Ishikawa (cell line): ENCODE data around the gene PARP2.

ENCODE experiments used
- CREB1 ChIP-seq: IDR thresholded peaks from 2 replicates; pipeline ENCODE4 v1.6.1; 2012; ENCODE audit warnings: low read depth
- EGR1 ChIP-seq: IDR thresholded peaks from 2 replicates; pipeline ENCODE4 v1.6.1; 2012
- EP300 ChIP-seq: IDR thresholded peaks from 2 replicates; pipeline ENCODE4 v1.6.1; 2012; ENCODE audit warnings: borderline replicate concordance
- FOXM1 ChIP-seq: IDR thresholded peaks from 2 replicates; pipeline ENCODE4 v1.6.1; 2012; ENCODE audit warnings: low read depth, borderline replicate concordance
- RAD21 ChIP-seq: IDR thresholded peaks from 2 replicates; pipeline ENCODE4 v1.6.1; 2012; ENCODE audit warnings: low read depth
- TCF12 ChIP-seq: IDR thresholded peaks from 2 replicates; pipeline ENCODE4 v1.6.1; 2012; ENCODE audit warnings: low read depth
- TEAD4 ChIP-seq: IDR thresholded peaks from 2 replicates; pipeline ENCODE4 v1.6.1; 2012
- YY1 ChIP-seq: IDR thresholded peaks from 2 replicates; pipeline ENCODE4 v1.6.1; 2012; ENCODE audit warnings: low read depth
- TF ChIP-seq, protein P1 (sequence below): IDR thresholded peaks from 2 replicates; pipeline ENCODE4 v1.6.1; 2012
- TF ChIP-seq, protein P2 (sequence below): IDR thresholded peaks from 2 replicates; pipeline ENCODE4 v1.6.1; 2012; ENCODE audit warnings: low read depth, mild to moderate bottlenecking
- TF ChIP-seq, protein P3 (sequence below): IDR thresholded peaks from 2 replicates; pipeline ENCODE4 v1.6.1; 2012

The PARP2 gene

DNA sequence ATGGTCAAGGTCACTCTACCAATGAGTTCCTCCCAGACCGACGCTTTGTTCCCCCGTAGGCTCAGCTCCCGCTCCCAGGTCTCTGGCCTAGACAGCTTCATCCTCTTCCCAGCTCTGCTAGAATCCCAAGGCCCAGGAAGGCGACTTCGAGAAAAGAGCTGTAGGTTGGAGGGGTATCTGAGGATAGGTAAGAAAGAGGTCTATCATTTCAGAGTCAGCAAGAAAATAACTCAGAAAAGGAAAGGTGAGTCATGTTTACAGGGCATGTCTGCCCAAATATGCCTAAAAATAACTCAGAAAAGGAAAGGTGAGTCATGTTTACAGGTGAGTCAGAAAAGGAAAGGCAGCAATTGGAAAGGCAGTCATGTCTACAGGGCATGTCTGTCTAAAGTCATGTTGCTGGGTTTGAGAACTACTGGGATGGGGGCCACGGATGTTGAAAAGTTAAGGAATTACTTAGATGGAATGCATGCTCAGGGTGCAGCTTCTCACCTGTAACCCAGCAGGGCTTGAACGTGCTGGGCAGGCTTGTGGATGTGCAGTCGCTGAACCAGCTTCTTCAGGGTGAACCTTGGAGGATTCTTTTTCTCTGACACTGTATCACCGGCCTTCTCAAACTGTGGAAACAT, 57.6 kb downstream of the PARP2 start:
- TF ChIP-seq, protein P1, sequence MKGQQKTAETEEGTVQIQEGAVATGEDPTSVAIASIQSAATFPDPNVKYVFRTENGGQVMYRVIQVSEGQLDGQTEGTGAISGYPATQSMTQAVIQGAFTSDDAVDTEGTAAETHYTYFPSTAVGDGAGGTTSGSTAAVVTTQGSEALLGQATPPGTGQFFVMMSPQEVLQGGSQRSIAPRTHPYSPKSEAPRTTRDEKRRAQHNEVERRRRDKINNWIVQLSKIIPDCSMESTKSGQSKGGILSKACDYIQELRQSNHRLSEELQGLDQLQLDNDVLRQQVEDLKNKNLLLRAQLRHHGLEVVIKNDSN = no peak
- TF ChIP-seq TCF12 (0 out of 2 replicates have a peak, but pooled peaks have one; percentile 20), RAD21 (0 out of 2 replicates have a peak, but pooled peaks have one; percentile 4), TEAD4 (0 out of 2 replicates have a peak, but pooled peaks have one; percentile 36)

DNA sequence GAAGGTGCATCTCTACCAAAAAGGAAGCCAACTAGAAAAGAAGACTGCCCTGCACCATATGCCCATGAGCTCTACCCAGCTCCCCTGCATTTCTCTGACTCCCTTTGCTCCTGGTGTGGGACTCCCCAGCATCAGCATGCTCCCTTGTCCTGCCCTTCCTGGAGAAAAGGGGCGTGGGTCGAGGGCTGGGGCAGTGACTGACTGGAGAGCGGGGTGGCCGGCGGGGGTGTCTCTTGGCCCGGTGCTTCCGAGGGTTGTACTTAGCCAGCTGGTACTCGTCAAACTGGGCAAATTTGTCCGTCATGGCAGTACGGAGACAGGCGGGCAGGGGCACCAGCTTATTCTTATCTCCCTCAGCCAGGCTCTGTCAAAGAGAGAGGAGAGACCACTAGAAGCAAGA, 60.1 kb downstream of the PARP2 start:
- TF ChIP-seq RAD21 (no peak), EGR1 (no peak), CREB1 (no peak), TCF12 (no peak), EP300 (no peak), FOXM1 (no peak), YY1 (no peak), TEAD4 (no peak)
- TF ChIP-seq, protein P2, sequence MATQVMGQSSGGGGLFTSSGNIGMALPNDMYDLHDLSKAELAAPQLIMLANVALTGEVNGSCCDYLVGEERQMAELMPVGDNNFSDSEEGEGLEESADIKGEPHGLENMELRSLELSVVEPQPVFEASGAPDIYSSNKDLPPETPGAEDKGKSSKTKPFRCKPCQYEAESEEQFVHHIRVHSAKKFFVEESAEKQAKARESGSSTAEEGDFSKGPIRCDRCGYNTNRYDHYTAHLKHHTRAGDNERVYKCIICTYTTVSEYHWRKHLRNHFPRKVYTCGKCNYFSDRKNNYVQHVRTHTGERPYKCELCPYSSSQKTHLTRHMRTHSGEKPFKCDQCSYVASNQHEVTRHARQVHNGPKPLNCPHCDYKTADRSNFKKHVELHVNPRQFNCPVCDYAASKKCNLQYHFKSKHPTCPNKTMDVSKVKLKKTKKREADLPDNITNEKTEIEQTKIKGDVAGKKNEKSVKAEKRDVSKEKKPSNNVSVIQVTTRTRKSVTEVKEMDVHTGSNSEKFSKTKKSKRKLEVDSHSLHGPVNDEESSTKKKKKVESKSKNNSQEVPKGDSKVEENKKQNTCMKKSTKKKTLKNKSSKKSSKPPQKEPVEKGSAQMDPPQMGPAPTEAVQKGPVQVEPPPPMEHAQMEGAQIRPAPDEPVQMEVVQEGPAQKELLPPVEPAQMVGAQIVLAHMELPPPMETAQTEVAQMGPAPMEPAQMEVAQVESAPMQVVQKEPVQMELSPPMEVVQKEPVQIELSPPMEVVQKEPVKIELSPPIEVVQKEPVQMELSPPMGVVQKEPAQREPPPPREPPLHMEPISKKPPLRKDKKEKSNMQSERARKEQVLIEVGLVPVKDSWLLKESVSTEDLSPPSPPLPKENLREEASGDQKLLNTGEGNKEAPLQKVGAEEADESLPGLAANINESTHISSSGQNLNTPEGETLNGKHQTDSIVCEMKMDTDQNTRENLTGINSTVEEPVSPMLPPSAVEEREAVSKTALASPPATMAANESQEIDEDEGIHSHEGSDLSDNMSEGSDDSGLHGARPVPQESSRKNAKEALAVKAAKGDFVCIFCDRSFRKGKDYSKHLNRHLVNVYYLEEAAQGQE = no peak
- TF ChIP-seq, protein P3, sequence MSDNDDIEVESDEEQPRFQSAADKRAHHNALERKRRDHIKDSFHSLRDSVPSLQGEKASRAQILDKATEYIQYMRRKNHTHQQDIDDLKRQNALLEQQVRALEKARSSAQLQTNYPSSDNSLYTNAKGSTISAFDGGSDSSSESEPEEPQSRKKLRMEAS = no peak
- TF ChIP-seq, protein P1 = no peak
